GM18873 (cell line): Measurements from ENCODE around the gene P2RY2.

Source experiments
- ATAC-seq: cut with Tn5 transposase; IDR thresholded peaks from one replicate; pipeline ENCODE4 v1.9.1; 2021; ENCODE audit warnings: mild to moderate bottlenecking, moderate library complexity, moderate number of reproducible peaks; ENCODE audit not compliant: unreplicated experiment, low FRiP score

The P2RY2 gene

DNA sequence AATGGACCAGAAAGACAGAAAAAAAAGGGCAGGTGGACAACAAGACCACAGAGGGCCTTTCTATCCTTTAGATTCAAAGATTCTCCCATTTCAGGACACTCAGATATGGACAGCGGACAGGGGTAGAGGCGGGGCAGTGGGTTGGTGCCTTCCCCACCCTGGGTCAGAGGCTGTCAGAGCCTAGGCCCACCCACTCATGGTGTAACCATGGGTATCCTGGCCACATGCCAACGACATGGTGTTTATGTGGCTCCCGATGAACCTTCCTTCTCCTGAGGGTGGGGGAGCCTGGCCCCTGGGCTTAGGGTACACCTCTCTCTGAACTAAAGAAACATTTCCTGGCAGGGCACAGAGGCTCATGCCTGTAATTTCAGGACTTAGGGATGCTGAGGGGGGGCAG lies 14.3 kb upstream of the P2RY2 start:
- ATAC-seq: no peak

DNA sequence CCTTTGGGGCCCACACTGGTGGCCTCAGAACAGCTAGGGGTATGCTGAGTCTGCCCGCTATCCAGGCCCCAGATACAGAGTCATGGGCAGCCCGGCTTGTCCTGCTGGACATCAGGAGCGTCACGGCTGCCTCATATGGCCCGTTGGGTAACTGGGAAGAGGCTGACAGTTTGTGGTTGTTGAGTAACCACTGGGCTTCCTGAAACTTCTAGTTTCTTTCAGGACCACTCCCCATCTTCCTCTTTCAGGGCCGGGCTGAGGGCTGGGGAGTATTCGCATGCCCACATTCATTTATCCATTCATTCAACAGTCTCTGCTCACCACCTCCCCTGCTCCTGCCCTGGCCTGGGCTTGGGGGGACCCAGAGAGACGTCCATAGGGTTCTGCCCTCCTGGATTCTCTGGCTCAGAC lies 13.4 kb upstream of the P2RY2 start:
- ATAC-seq: no peak

DNA sequence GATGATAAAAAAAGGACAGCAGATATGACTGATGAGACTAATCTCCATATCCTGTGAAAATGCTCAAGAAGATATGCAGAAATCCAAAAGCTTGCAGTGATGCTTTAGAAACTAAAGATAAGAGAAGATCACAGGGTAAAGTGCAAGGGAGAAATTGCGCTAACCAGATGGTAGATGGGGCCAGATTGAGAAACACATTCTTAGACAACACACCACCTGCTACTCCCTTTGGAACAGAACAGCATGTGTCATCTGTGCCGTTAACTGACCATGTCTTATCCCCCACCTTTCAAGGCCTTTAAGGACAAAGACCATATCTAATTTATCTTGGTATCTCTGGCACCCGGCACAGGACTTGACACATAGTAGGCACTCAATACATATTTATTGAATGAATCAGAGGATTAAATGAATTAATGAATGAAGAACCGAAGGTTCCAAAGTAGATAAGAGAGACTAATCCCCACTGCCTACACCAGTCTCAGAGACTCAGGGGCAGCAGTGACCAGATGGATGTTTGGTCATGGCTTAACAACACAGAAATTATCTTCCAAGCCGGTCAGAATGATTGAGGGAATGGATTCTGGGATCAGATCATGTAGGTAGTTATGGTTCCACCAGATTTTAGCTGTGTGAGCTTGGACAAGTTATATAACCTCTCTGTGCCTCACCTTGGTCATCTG lies 12.3 kb upstream of the P2RY2 start:
- no peak for ATAC-seq

DNA sequence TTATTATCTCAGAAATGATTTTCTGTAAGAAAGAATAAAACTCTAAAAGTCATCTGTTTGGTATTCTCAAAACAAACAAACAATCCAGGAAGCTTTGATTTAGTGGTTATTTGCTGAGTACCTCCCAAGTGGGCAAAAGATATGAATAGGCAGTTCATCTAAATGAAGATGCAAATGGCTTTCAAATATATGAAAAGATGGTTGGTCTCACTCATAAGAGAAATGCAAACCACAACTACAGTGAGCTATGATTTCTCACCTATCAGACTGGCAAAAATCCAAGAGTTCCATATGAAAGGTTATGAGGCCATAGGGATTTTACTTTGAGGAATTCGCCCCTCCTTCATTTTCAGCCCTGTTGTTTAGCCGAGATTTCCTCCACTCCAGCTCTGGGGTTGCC lies 11.3 kb upstream of the P2RY2 start:
- no peak for ATAC-seq

DNA sequence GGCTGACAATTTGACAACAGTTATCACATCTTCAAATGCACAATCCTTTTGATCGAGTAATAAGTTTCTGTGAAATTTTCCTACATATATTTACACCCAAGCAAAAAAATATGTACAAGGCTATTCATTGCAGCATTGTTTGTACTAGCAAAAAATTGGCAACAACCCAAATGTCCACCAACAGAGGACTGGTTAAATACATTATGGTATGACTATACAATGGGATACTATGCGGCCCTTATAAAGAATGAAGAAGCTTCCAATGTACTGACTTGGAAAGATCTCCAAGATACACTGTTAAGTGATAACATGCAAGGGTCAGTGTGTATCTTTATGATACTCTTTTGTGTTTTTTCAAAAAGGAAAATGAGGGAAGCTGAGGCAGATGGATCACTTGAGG lies 8.2 kb upstream of the P2RY2 start:
- no peak for ATAC-seq

DNA sequence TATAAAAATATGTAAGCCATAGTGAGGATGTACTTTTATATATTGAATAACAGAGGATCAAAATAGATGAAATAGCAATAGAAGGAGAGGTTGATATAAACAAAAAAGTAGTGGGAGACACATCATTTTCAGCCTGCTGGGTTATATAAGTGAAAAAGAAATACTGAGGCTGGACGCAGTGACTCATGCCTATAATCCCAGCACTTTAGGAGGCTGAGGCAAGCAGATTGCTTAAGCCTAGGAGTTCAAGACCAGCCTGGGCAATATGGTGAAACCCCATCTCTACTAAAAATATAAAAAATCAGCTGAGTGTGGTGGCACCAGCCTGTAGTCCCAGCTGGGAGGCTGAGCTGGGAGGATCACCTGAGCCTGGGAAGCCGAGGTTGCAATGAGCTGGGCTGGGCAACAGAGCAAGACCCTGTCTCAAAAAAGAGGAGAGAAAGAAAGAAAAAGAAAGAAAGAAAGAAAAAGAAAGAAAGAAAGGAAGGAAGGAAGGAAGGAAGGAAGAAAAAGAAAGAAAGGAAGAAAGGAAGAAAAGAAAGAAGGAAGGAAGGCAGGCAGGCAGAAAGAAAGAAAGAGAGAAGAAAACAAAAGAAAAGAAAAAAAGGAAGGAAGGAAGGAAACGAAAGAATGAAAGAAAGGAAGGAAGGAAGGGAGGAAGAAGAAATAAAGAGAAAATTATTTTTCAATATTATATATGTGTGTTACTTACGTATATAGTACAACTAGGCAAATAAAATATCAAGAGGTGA lies 7.0 kb upstream of the P2RY2 start:
- ATAC-seq: no peak

DNA sequence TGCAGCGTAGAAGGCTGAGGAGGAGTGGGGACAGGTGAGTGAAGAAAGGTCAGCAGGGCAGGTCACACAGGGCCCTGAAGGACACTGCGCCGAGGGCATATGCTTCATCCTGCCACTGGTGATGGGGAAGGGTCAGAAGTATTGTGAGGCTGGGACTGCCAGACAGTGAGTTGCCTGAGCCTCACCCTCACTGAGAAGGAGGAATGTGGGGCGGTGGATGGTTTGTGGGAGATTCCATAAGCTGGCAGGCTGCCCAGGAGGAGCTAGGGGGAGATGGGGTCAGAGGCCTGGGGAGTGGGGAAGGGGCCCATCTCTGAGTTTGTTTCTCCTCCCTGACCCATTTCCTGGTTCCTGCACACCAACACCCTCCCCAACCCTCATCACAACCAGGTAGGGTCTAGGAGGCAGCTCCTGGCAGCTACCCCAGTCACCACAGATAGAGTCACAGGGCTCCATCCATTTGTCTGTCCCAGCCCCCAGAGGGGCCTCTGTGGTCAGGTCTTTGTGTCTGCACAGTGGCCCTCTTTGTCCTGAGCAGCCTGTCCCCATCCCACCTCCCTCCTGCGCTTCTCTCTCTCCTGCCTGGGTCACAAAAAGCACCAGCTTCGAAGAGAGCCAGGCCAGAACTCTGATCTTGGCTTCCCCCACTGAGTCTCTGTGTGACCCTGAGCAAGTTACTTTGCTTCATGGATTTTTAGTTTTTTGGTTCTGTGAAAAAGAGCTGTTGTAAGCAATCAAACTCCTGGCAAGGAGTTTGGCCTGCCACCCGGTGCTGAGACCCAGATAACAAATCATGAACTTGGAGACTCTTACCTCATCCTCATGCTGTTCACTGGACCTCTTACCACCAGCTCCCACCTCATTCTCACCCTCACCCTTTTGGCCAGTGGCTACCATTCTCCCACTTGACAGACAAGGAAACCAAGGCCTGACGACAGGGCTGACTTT lies 4.6 kb upstream of the P2RY2 start:
- no peak for ATAC-seq

DNA sequence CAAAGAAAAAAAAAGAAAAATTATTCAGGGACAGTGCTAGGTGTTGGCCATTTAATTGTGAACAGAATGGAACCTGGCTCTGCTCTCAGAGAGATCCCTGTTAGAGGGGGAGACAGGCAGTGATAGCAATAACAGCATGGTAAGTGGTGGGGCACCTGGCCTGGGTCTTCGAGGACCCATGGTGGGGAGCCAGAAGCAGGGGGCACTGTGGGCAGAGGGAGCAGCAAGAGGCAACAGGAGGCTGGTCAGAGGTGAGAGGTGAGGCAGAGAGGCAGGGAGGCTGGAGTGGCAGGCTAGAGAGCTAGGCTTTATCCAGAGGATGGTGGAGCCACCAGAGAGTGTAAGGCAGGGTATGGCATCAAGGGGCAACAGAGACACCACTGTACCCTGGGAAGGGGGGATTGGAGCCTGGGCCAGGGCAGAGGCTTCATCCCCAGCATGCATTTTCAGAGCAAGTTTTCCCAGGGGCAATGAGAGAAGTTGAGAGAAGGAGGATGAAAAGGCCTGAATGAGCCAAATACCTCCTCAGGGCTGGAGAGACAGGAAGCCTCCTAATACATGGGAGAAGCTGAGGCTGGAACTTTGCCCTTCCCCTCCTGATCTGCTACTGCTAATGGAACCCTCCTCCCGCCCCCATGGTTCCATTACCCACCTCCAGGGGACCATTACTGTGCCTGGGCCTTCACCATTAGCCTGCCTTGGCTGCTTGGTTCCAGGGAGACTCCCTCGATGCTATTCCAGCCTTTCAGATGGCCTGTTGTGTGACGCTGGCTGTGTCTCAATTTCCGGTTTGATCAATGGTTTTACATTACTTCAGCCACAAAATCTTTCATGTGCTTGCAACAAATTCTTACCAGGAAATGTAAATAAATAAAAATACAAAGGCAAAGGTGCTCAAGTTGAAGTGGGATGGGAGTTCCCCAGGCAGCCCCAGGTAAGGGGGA lies 2.6 kb upstream of the P2RY2 start:
- no peak for ATAC-seq

DNA sequence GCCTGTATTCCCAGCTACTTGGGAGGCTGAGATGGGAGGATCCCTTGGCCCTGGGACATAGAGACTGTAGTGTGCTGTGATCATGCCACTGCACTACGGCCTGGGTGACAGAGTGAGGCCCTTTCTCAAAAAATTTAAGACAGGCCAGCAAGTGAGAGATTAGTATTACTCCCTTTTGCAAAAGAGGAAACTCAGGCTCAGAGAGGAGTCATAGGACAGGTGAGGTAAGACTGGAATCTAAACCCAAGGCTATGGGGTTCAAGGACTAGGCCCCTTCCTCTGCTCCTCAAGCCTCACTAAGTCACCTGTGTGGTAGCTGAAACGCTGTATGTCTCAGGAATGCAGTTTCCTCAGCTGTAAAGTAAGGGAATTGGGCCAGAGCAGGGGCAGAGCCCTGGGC lies 1.6 kb upstream of the P2RY2 start:
- ATAC-seq: no peak

DNA sequence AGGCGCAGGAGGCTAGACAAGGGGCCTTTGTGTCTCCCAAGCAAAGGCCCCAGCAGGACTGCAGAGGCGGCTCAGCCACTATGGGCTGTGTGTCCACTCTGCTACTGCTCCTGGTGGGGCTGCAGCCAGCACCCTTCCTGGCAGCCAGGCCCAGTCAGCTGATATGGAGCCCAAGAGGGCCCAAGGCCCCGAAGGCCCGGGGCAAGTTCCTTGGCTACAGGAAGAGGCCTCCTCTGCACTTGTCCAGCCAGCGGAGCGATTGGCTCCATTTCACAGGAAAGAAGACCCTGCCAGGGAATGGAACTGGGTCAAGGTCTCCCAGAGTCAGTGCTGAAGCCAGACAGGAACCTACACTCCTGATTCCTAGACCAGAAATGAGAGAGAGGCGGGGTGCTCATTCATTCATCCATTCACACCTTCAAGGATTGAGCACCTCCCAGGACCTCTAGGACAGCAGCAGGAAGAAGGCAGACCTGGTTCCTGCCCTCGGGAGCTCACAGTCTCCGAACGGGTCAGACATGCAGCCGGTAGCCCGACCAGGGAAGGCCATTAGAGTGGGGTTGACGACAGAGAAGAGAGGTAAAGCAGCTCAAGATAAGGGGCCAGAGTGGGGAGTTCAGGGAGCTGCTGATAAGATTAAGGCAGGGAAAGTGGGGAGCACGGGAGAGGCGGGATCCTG lies 811 bp upstream of the P2RY2 start:
- ATAC-seq: no peak

DNA sequence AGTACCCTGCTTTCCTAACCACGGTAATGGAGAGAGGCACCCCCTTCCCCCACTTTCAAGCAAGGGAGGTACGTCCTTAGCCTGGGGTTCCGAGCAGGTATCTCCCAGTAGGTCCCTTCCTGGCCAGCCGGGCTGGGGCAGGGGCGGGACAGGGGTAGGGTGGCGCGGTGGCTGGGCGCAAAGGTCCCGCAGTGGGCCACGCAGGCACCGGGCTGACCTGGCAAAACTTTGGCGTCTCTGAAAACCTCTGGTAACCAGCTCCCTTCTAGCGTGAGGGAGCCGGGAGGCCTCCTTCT lies 323 bp upstream of the P2RY2 start:
- no peak for ATAC-seq

DNA sequence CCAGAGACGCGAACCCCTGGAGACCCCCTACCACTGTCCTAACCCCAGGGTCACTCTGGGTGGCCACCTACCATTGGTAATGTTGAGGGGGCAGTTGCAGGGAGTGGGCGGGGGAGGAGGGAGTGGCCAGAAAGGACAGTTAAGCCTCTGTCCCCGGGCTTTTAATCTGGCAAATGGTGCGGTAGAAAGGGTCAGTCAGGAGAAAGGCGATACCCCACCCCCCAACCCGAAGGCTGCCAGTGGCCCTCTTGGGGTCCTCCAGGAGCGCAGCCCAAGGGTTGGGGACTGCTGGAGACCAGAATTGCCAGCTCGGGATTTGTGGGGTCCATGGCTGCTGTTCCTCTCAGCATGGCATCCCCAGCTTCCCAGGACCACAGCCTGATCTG lies 742 bp downstream of the P2RY2 start:
- ATAC-seq: no peak

DNA sequence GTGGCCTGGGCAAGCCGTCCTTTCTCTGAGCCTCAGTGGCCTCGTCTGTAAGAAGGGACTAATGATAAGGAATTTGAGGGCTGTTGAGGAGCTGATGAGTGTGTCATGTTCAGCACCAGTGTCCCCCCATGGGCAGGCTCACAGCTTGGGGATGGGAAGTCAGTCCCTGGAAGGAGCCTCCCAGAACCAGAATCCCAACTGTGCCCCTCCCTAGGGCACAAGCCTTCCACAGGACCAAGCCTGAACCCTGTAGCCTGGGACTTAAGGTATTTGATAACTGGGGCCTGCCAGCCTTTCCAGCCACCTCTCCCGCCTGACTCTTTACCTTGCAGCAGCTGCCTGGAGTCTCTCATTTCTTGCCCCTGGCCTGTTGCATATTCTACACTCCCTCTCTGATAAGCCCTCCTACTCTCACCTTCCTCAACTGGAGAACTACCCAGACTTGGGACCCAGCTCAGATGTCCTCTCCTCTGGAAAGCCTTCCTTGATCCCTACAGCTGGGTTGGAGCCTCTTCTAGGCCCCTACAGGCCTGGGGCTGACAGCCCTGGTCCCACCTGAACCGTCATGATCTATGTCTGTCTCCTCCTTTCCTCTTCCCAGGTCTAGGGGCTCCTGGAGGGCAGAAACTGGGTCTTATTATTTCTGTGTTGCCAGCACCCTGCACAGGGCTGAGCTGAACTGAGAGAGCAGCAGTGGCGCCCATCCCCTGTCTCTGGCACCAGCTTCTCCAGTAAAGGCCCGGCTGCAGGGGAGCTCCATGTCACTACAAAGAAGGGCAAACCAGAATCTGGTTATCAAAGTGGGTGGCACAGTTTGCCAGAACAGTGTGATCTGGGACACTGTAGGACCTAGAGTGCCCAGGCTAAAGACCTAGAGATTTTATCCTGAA lies 1.6 kb downstream of the P2RY2 start:
- ATAC-seq: no peak

DNA sequence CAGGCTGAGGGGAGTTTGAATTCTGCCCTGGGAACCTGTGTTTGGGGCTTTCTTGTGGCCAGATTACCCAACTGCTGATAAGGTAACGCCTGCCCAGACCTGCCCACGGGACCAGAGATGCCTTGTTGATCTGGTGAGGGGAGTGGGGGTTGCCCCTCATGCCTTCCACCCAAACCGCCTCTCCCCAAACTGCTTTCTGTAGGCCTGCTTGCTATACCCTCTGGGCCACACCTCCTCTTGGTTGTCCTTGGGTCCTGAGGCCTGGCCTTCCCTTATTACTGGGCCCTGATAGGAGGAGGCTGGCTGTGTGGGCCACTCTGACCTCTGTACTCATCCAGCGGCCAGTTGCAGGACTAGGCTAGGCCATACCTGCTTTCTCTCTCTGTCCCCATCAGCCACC lies 3.4 kb downstream of the P2RY2 start:
- ATAC-seq: no peak

DNA sequence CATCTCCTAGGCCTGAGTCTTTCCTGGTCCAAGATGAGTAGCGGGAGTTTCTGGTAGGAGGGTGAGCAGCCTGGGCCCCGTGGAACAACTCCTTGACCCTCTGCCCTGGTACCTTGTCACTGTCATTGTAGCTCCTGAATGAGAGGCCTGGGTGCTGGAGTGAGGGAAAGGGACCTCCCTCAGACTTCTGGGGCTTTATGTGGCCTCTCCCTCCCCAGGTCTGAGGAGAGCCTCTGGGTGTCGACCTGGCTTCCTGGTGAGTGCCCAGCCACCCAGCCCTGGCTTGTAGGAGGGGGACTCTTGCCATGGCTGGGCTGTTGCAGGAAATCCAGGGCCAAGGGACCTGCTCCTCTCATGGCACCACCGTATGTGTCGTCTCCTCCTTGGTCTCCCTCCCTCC lies 3.9 kb downstream of the P2RY2 start:
- no peak for ATAC-seq

DNA sequence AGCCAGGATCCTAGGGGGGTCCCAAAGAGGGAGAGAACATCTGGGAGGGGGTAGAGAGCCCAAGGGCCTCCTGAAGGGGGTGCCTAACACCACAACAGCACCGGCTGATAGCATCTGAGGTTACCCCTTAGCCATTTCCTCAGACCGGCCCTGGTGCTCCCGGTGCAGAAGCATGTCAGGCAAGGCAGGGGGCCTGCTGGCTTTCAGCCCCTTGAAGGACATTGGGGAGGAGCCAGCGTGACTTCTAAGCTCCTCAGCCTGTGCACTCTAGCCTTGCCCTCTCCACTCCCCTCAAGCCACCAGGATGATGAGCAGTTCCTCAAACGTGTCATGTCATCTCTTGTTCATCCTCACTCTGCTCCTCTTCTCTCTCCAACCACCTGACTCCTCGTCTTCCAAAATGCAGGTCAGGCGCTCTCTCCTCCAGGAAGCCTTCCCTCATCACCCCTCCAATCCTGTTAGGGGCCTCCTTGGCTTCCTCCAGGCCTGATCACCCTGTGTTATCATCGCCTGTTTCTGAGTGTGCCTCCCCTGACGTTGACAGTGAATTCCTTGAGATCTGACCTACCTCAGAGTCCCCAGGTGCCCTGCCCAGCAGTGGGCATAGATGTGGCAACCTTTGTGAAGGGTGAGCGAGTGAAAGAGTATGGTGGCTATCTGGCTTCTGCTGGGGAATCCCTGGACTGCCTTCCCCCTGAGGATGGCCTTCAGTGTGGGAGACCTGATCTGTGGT lies 6.1 kb downstream of the P2RY2 start:
- no peak for ATAC-seq

DNA sequence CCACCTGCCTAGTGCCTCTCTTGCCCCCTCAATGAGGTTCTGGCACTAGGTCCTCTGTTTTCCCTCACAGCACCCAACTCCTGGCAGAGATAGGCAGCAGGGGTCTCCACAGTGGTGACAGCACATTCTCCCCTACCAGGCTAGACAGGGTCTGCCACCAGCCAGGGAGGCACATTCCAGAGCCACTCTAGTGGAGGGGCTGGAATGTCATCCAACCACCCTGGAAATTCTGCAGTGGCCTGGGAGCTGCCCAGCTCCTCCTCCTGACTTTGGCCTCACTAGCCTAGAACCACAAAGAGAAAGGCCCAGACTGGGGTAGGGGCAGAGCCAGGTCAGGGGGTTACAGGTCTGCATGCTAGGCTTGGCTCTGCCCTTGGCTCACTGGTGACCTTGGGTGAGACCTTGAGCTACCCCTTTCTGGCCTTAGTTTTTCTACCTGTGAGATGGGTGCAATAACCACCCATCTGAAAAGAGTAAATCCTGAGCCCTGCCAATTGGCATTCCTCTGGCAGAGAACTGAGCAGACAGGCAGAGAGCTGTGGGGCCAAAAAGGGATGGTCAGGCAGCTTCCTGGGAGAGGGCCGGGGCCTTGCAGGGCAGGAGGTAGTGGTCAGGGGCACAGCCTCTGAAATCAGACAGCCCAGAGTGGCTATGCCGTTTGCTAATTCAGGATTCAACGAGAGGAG lies 7.1 kb downstream of the P2RY2 start:
- ATAC-seq: no peak

DNA sequence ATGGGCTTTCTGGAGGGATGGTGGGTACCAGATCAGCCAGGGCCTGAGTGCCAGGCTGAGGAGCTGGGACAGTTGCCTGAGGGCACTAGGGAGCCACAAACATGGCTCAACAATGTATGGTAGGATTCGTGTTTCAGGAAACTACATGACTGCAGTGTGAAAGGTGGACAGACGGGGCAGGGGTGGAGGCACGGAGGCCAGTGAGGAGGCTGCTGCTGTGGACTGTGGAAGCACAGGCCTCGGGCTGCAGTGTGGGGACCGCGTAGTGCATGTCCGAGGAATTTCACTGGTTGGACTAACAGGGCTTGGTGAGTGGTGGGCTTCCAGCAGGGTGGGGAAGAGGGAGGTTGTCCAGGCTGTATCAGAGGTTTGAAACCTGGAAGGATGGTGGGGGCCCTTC lies 7.8 kb downstream of the P2RY2 start:
- ATAC-seq: no peak
